Measurements from ENCODE around the gene HSPB6.

Gene HSPB6

DNA sequence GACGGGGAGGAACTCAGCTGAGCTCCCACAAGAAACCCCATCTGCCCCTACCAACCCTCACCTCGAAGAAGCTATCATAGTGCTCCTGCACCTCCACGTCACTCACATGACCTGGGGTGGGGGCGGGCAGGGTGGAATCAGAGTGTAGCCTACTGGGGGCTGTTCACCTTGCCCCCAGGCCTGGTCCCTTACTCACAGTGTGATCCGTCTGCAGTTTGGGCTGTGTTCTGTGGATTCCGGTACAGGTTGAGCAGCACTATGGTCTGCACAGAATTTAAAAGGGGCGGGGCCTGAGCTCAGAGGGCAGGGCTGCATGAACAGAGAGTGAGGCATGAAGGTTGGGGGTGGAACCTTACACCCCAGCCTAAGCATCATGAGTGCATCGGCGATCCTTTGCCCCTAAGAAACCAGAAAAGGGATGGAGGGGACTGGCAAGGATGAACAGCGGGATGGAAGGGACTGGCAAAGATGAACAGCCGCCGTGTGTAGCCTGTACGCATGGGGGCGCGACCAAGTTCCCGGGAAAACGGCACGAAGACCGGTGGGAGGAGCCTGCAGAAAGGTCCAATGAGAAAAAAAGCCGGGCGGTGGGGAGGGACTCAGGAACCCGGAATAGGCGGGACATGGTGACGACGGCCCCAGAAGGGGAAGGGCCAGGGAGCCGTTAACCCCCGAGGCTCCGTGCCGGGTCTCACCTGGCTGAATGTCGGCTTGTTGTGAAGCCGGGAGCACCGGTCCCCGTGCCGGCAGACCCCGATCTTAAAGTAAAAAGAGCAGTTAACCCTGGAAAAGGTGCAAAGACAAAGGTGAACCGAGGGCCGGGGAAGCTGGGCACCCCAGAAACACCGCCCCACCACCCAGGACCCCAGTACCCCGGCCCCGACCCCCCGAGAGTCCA lies 12.2 kb downstream of the HSPB6 start:
- peak; percentile 95 for DNase-seq

DNA sequence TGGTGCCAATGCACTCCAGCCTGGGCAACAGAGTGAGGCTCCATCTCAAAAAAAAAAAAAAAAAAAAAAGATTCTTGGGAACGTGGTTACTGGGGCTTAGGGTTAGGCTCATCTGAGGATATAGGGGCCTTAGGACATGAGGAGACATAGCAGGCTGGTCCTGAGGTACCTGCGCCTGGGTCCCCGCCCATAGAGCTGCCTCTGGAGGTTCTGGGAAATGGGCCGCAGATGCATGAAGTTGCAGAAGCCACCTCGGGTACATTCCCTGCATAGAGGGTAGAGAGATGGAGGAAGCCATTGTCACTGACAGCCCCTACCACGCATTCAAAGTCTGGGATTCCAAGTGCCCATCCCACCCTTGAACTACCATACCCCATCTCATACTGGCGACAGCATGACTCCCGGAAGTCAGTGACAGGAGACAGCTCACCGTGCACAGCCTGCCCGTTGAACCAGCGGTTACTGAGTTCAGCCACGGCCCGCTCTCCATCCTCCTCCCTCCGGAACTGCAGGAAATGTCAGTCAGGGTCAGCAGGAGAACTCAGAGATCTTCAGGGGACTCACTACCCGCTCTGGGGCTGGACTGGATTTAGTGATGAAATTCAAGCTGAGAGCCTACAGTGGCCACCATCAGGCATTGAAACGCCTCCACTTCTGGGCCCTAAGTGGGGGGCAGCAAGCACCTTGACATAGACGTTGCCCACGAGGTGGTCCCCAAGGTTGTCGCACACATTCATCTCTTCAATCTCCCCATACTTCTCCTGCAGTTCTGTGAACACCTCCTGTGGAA lies 13.0 kb downstream of the HSPB6 start:
- DNase-seq: no peak

DNA sequence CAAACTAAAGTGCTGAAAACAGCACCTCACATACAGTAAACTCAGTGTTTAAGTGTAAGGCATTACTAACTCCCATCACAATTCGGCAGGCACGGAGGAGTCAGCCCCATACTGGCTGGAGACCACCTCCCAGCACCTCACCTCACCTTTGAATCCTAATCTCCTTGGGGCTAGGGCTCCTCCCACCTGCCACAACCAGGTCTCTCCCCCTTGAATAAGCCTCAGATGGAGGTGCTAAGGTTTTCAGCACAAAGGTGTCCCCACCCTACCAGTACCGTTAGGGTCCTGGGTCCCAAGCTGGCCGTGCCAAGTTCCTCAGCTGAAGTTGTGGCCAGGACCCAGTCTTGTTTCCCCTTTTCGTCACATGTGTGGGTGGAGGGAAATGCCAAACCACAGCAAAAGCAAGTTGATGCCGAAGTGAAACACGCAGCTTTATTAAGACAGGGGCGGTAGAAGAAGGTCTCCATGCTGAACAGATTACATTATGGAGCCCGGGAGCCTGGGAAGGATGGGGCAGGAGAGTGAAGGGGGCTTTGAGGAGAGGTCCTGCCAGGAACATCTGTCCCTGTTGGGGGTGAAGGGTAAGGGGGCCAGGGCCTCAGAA lies 14.6 kb downstream of the HSPB6 start, which contains the start of gene IGFLR1:
TSS of gene IGFLR1 (minus strand) at position 332 of the 604 bp plus-strand sequence. CDS start 1,272 bp downstream, outside the sequence.
- DNase-seq: peak; percentile 79

DNA sequence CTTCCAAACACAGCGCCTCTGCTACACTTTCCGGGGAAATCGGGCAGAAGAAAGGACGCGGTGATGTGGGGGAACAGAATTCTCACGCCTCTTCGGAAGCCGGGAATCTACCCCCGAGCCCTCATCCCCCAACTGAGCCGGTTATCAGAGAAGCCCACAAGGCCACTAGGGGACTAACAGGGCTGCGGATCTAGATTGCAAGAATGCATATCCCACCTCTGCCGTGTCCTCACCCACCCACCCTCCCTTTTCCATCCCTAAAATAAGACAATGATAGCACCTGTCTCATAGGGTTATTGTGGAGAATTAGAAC lies 15.7 kb downstream of the HSPB6 start:
- DNase-seq: no peak

DNA sequence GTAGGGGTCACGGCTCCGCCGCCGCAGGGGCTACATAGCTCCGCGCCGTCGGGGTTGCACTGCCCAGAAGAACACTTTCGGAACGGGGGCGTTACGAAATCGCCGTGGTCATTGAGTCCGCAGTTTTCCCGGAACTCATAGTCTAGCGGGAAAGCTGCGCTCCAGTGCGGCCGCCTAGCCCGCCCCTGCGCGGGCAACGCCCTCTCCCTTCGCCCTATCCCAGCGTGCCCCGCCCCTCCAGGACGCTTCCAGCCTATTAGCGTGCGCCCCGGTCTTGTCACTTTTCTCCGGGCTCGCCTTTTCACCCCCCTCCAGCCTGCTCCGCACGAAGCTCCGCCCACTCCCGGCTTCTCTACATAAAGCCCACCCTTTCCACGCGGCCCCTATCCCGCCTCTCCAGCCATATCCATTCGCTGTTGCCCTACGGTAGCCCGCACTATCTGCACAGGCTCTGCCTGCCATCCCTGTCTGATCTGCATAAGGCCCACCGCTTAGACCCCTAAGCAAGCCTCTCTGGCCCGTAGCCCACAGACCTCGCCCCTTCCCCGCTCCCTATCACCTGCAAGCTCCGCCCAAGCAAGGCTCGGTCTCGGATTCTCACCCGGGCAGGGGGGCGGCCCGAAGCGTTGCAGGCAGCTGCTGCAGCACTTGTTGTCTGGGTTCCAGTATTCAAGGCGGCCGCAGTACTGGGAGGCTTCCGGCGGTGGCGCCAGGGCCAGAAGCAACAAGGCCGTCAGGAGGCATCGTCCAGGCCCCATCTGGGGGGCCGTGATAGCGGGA lies 16.2 kb downstream of the HSPB6 start:
- peak; percentile 94 for DNase-seq

DNA sequence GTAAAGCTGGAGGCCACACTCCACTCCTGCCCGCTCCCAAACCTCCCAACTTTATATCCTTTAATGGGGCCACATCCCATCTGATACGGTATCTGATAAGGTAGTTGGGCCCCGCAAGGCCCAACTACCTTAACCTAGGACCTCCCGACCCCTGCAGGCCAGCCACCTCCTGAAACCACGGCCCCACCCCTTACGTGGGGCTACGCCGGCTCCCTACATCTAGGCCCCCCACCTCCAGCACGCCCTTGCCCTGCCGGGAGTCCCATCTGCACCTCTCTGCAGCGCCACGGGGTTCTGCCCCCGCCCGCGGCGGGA lies 16.8 kb downstream of the HSPB6 start:
- no peak for DNase-seq

DNA sequence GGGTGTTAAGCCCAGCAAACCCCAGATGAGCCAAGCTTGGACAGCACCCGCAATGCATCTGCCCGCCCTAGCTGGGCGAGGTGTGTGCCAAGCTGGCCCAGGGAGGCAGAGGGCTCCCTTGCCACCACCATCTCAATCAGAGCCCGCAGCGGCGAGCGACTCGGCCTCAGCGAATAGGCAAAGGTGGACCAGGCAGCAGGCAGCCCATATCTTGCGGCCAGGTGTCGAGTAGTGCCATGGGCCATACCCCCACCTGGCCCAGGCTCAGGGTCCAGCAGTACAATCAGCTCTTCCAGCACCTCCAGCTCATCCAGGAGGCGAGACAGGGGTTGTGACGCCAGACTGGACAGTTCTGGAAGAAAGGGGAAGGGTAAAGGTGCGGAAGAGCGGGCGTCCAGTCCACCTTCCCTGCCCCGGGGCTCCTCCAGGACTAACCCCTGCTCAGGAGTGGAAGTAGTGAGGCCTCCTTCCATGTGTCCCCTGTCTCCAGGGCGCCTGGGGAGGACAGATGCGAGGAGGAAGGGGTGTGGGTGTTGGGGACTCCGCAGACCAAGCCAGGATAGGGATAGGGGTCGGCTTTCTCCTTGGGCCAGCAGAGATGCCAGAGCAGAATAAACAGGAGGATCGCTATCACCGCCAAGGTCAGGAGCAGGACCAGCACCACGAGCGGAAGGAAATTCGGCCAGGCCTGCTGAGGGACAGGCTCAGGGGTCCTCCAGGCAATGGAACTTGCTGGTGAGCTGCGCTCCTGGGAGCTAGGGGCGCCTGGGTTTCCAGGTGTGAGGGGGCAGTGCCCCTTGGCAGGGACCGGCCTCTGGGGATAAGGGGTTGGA lies 17.3 kb downstream of the HSPB6 start:
- no peak for DNase-seq

DNA sequence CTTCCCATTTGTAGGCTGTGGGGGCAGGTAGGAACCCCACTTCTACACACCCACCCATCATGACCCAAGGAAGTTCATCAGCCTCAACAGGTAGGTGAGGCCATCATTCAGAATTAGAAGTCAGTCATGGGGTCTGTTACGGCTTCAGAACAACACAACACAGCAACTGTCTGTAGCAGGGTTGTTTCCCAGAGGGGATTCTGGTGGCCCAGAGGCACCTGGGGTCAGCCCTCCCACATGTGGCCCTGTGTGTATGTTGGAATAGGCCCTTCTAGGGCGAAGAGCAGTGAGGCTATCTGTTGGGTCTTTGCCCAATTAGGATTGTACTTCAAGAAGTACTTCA lies 18.0 kb downstream of the HSPB6 start:
- no peak for DNase-seq

DNA sequence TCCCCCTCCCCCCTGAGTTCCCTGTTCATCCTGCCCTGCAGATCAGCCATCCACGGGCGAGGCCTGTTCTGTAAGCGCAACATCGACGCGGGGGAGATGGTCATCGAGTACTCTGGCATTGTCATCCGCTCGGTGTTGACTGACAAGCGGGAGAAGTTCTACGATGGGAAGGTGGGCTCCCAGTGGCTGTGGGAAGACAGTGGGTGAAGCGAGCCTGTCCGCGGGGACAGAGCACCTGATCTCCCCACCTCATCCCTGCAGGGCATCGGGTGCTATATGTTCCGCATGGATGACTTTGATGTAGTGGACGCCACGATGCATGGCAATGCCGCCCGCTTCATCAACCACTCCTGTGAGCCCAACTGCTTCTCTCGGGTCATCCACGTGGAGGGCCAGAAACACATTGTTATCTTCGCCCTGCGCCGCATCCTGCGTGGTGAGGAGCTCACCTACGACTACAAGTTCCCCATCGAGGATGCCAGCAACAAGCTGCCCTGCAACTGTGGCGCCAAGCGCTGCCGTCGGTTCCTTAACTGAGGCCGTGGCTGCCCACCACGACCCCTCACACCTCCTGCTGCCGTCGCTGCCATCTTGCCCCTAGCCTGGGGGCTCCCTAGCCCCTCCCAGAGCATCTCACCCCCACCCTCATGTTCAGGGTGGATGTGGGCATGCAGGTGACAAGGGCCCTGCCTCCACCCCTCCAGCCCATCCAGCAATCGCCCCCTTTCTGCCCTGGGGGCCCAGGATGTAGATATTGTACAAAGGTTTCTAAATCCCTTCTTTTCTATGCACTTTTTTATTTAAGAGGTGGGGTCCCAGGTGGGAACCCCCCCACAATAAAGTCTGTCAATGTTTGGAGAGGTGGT lies 18.6 kb downstream of the HSPB6 start:
- DNase-seq: no peak

DNA sequence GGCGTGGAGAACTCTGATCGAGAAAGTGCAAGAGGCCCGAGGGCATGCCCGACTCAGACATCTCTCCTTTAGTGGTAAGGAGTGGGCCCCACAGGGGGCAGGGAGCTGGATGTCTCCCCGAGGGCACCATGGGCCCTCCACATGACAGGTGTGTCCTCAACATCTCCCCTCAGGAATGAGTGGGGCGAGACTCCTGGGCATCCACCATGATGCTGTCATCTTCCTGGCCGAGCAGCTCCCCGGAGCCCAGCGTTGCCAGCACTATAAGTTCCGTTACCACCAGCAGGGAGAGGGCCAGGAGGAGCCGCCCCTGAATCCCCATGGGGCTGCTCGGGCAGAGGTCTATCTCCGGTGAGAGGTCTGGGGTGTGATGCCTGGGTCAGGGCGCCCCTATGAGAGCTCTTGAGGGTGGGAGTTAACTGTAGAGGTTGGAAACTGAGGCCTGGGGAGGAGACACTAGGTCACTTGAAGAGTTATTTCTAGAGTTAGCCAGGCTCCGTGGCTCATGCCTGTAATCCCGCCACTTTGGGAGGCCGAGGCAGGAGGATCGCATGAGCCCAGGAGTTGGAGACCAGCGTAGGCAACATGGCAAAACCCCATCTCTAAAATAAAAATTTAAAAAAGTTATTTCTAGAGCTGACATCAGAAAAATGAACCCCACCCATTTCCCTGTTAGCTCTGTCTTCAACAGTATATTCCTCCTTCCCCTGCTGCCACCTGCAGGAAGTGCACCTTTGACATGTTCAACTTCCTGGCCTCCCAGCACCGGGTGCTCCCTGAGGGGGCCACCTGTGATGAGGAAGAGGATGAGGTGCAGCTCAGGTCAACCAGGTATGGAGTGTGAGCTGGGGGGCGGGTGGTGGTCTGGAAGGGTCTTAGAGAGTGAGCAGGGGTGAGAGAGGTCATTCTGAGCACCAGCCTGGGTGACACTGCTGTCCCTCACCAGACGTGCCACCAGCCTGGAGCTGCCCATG lies 19.6 kb downstream of the HSPB6 start:
- peak; percentile 24 for DNase-seq

DNA sequence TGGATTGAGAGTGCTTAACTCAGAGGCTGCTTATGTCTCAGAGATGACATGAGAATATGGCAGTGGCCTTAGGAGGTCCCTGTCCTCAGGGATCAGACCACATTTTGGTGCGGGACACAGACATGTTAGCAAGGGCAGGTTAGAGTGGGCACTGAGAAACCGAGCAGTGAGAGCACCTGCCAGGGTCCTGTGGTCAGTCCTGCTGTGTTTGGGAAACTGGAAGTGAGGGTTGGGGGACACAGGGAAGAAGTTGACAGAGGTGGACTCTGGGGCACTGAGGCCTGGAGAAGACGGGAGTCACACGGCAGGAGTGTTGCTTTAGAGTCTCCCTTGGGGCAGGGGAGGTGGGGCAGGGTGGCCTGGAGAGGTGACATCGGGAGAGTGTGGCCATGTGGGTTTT lies 21.9 kb downstream of the HSPB6 start:
- no peak for DNase-seq

DNA sequence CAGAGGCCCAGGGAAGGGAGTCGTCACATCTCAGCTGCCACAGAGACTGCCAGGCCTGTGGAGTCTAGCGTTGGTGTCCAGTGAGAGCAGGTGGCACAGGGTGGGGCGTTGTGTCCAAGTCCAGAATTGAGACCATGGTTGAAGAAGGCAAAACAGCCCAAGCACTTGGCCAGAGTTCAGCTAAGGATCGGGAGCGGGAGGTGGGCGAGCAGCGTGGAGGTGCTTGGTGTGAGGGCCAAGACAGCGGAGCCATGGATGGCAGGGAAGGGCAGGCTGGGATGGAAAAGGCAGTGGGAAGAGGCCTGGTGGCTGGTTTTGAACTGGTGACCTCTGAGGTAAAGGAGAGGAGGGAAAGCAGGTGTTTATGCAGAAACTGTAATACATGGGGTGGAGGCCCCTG lies 22.6 kb downstream of the HSPB6 start:
- DNase-seq: no peak

DNA sequence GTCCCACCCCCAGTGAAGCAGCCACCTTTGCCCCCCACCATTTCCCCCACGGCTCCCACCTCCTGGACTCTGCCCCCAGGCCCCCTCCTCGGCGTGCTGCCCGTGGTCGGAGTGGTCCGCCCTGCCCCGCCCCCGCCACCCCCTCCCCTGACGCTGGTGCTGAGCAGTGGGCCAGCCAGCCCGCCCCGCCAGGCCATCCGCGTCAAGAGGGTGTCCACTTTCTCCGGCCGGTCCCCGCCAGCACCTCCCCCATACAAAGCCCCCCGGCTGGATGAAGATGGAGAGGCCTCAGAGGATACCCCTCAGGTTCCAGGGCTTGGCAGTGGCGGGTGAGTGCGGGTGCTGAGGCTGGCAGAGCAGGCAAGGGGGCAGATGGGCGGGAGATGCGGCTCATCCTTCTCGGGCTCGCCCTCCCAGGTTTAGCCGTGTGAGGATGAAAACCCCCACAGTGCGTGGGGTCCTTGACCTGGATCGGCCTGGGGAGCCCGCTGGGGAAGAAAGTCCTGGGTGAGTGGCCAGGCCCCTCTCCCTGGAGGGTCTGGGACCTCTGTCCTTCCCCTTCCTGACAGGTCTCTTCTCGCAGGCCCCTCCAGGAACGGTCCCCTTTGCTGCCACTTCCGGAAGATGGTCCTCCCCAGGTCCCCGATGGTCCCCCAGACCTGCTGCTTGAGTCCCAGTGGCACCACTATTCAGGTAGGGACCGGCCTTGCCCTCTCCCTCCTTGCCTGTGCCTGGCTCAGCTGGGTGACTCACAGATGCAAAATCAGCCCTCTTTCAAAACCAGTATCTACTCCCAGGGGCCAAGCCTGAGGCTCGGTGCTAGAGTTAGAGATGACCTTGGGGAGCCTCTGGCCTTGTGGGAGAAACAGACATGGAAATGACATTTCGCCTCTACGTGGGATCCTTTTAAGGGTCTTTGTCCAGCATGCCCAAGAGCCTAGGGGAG lies 23.4 kb downstream of the HSPB6 start:
- DNase-seq: no peak

DNA sequence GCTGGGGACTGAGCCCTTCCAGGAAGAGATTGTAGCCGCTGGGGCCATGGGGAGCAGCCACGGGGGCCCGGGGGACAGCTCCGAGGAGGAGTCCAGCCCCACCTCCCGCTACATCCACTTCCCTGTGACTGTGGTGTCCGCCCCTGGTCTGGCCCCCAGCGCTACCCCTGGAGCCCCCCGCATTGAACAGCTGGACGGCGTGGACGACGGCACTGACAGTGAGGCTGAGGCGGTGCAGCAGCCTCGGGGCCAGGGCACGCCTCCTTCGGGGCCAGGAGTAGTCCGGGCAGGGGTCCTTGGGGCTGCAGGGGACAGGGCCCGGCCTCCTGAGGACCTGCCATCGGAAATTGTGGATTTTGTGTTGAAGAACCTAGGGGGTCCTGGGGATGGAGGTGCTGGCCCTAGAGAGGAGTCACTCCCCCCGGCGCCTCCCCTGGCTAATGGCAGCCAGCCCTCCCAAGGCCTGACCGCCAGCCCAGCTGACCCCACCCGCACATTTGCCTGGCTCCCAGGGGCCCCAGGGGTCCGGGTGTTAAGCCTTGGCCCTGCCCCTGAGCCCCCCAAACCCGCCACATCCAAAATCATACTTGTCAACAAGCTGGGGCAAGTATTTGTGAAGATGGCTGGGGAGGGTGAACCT lies 24.2 kb downstream of the HSPB6 start:
- DNase-seq: no peak

DNA sequence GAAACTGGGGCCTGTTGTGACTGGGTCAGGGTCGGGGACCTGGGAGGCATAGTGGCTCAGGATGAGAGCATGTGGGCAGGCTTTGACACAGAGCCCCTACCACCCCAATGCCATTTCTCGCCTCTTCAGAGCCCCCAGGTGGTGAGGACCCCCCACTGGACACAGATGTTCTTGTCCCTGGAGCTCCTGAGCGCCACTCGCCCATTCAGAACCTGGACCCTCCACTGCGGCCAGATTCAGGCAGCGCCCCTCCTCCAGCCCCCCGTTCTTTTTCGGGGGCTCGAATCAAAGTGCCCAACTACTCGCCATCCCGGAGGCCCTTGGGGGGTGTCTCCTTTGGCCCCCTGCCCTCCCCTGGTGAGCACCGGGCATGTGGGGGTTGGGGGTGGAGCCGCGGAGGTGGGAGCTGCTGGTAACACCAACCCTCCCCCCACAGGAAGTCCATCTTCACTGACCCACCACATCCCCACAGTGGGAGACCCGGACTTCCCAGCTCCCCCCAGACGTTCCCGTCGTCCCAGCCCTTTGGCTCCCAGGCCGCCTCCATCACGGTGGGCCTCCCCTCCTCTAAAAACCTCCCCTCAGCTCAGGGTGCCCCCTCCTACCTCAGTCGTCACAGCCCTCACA lies 24.9 kb downstream of the HSPB6 start:
- no peak for DNase-seq

DNA sequence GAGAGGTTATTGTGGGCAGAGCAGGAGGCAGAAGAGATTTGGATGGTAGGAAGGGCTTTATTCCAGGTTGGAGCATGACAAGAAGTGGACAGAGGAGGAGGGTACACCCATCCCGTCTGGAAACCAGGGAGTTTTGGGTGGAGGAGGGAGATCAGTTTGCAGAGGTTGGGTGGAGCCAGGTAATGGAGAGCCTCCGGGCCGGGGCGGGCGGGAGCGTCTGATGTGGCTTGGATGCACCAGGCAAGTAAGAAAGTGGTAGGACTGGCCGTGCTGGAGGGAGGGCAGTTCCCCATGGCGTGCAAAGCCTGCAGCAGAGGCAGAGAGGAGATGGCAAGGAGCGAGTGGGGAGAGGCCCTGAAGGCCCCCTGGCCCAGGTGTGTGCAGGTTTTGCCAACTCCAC lies 25.5 kb downstream of the HSPB6 start:
- DNase-seq: no peak

DNA sequence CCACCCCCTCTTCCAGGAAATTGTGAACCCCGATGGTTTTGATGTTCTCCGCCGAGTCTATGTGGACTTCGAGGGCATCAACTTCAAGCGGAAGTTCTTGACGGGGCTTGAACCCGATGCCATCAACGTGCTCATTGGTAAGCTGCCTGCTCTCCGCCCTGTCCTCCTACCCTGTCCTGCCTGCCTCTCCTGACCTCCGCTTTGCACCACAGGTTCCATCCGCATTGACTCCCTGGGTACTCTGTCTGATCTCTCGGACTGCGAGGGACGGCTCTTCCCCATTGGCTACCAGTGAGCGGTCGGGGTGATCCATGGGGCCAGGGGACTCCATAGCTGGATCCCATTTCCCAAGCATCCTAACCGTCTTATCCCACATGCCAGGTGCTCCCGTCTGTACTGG lies 26.5 kb downstream of the HSPB6 start:
- DNase-seq: no peak

DNA sequence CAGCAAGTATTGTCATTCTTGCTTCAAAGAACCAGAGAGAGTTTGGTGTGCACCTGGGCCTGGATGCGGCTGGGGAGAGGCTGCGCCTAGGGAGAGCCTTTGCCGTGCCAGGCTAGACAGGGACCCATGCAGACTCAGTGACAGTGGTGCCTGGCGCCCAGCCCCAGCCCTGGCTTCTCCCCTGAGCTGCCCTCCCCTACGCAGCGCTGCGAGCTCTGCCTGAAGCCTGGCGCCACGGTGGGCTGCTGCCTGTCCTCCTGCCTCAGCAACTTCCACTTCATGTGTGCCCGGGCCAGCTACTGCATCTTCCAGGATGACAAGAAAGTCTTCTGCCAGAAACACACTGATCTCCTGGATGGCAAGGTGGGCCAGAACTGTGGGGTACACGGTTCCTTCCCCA lies 27.1 kb downstream of the HSPB6 start:
- no peak for DNase-seq

Measured in CD4-positive, alpha-beta T cell treated with Interleukin-15 for 1 hour (primary cell).